ENCODE measurements around the gene ASIC2. TPM values are rescaled to one million over a fixed set of nuclear protein-coding genes. Genes with fewer than 3 reads are reported as not detected.

The ASIC2 gene
- total and polyA plus RNA-seq, 2 donors (not counting 1 experiment from before 2014, with no cell fraction given), result not detected

GRCh38 chr17:32998111-32998886, 294.8 kb downstream of the ASIC2 start:
- peak overlapping the region; percentile 50 for H2AFZ ChIP-seq (ENCODE audit: insufficient read depth, low read depth, low read length, poor library complexity, severe bottlenecking)
- no peaks in the 10 kb centered on the region for H3K9me3 Mint-ChIP-seq (ENCODE audit: insufficient read depth)

More at GRCh38 chr17:32998111-32998886, 294.8 kb downstream of the ASIC2 start:
- Histone ChIP-seq H3K4me1 (ENCODE audit: control insufficient read depth in 2 of 2, insufficient read depth in 2 of 2, low read length in 2 of 2) (peaks cover 5% of the 10 kb centered on the region in 2 donors), H4K20me1 (ENCODE audit: control insufficient read depth, insufficient read depth, low read length, poor library complexity, severe bottlenecking) (no peaks in the 10 kb centered on the region), H3K27ac (ENCODE audit: low read length in 2 of 2) (no peak overlapping the region), H3K79me2 (ENCODE audit: control insufficient read depth, insufficient read depth, low read length) (no peaks in the 10 kb centered on the region), H3K9ac (ENCODE audit: low read length) (no peak overlapping the region), H3K9me3 (ENCODE audit: control extremely low read depth in 1 of 3, control insufficient read depth in 2 of 3, insufficient read depth in 1 of 3, low read length in 2 of 3) (no peaks in the 10 kb centered on the region), H3K27me3 (replicated peaks in 1 of 4; ENCODE audit: control extremely low read depth in 1 of 4, control insufficient read depth in 3 of 4, insufficient read depth in 4 of 4, low read length in 3 of 4) (peaks cover 0 to 9% (median 1%) of the 10 kb centered on the region in 4 experiments), H3K36me3 (replicated peaks in 1 of 2; ENCODE audit: control extremely low read depth in 1 of 2, control insufficient read depth in 1 of 2, extremely low read depth in 1 of 2, insufficient read depth in 2 of 2, low read length in 1 of 2) (no peaks in the 10 kb centered on the region), H3K4me2 (replicated peaks; ENCODE audit: low read depth, low read length, poor library complexity, severe bottlenecking) (peak overlapping the region; percentile 29), H3K4me3 (ENCODE audit: control extremely low read depth in 1 of 5, extremely low read depth in 1 of 5, insufficient read depth in 1 of 5, low read depth in 2 of 5, low read length in 4 of 5) (no peak overlapping the region)
- ChIA-PET POLR2A (interaction anchor here (0.6 kb wide), 1 partner anchor 67 kb away, joined by 3 read pairs; no protein-coding TSS in a partner anchor), CTCF (interaction anchor here (0.7 to 2.2 kb wide), 9 partner anchors 11 to 339 kb away, joined by 3 to 10 read pairs (median 4); no protein-coding TSS in a partner anchor)
- Mint-ChIP-seq H3K27me3 (peaks cover 26% of the 10 kb centered on the region), H3K4me1 (peaks cover 4% of the 10 kb centered on the region), H3K27ac (no peak overlapping the region), H3K4me3 (no peak overlapping the region)
- peak; percentile 54 for ATAC-seq (ENCODE audit: low read depth)
- intact Hi-C loops (cut with micrococcal nuclease), result no loop called here
- 7% methylated on average over 17 of the region's 18 CpGs for WGBS (ENCODE audit: insufficient coverage)
- TF ChIP-seq EZH2 (IDR thresholded peaks at IDR 0.05; ENCODE audit: borderline replicate concordance, insufficient read depth, low read depth, low read length, poor library complexity, severe bottlenecking) (no peak), CTCF (IDR thresholded peaks at IDR 0.05) (peak; percentile 91)
- peak; percentile 70 for DNase-seq
